Muscle layer of duodenum (tissue), 2 donors: ENCODE measurements around the gene KRT33B.

Experiments used
- H3K27ac ChIP-seq: one replicate; pipeline ENCODE4 v1.7.0; 2013; ENCODE audit warnings: mild to moderate bottlenecking, low read length
- H3K27me3 ChIP-seq: one replicate; pipeline ENCODE4 v1.7.0; 2013; ENCODE audit warnings: low read depth, mild to moderate bottlenecking, control low read depth, low read length
- H3K36me3 ChIP-seq, 2 donors: one replicate each; pipeline ENCODE4 v1.7.0; 2013; ENCODE audit warnings: low read length in 2 of 2, control low read depth in 1 of 2, mild to moderate bottlenecking in 1 of 2; ENCODE audit not compliant: insufficient read depth in 2 of 2, control insufficient read depth in 1 of 2
- H3K4me1 ChIP-seq, 2 donors: one replicate each; pipeline ENCODE4 v1.7.0; 2013; ENCODE audit warnings: low read length in 2 of 2, mild to moderate bottlenecking in 2 of 2, control low read depth in 1 of 2, moderate library complexity in 1 of 2; ENCODE audit not compliant: insufficient read depth in 2 of 2, control insufficient read depth in 1 of 2
- H3K4me3 ChIP-seq, 2 donors: one replicate each; pipeline ENCODE4 v1.7.0; 2013; ENCODE audit warnings: low read length in 2 of 2, low read depth in 1 of 2, mild to moderate bottlenecking in 1 of 2
- H3K9me3 ChIP-seq, 2 donors: one replicate each; pipeline ENCODE4 v1.7.0; 2013; ENCODE audit warnings: low read length in 2 of 2, control low read depth in 1 of 2, mild to moderate bottlenecking in 1 of 2; ENCODE audit not compliant: control insufficient read depth in 1 of 2
- donor health status: healthy.

The KRT33B gene

GRCh38 chr17:41329279-41329948 lies 40.2 kb downstream of the KRT33B start:
- Histone ChIP-seq H3K4me3 (no peak overlapping the region), H3K27ac (no peak overlapping the region), H3K27me3 (no peaks in the 10 kb centered on the region), H3K36me3 (no peaks in the 10 kb centered on the region), H3K4me1 (no peaks in the 10 kb centered on the region), H3K9me3 (no peaks in the 10 kb centered on the region)

GRCh38 chr17:41328207-41328606 lies 41.4 kb downstream of the KRT33B start:
- no peak overlapping the region for H3K27ac ChIP-seq
- H3K4me1 ChIP-seq: no peaks in the 10 kb centered on the region
- H3K27me3 ChIP-seq: no peaks in the 10 kb centered on the region
- no peak overlapping the region for H3K4me3 ChIP-seq
- H3K36me3 ChIP-seq: no peaks in the 10 kb centered on the region
- no peaks in the 10 kb centered on the region for H3K9me3 ChIP-seq

GRCh38 chr17:41327411-41328120 lies 42.0 kb downstream of the KRT33B start:
- Histone ChIP-seq H3K4me1 (no peaks in the 10 kb centered on the region), H3K27ac (no peak overlapping the region), H3K4me3 (no peak overlapping the region), H3K36me3 (no peaks in the 10 kb centered on the region), H3K9me3 (no peaks in the 10 kb centered on the region), H3K27me3 (no peaks in the 10 kb centered on the region)

DNA sequence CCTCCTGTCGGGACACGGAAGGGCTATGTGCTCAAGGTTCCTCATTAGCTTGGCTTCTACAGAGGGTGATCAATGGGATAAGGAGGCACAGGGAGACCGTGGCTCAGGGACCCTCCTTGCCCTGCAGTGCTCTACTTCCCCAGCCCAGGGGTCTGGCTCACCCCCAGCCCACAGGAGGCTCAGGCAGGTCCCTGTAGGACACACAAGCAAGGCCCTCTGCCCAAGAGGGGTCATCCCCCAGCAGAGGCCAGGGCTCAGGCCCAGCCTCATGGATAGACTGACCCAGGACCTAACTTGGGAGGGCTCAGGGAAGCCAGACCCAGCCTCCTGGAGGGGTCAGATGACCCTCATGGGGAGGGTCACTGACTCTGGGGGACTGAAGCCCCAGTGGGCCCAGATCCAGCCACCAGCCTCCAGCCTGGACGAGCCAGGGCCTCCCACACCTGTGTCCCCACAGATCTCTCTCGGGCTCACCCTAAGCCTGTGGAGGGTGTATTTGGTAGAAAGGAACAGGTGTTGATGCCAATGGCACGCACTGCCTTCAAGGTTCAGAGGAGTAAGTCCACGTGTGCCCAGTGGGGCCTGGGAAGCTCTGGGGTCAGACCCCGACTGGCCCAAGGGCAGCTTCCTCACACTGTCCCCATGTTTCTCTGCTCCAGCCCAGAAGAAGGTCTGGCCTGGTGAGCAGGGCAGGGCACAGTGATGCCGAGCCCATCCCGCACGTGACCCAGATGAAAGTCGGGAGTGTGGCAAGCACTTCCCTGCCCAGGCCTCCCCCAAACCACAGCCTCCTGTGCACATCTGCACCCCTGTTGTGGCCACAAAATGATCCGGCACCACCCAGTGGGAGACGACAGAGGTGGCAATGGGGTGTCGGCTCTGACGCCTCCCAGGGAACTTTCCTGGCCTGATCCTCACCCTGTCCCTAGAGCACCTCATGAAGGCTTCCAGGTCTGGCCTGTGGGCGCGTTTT lies 43.2 kb downstream of the KRT33B start:
- Histone ChIP-seq H3K9me3 (no peaks in the 10 kb centered on the region), H3K27ac (no peak overlapping the region), H3K36me3 (no peaks in the 10 kb centered on the region), H3K4me1 (no peaks in the 10 kb centered on the region), H3K4me3 (no peak overlapping the region), H3K27me3 (no peaks in the 10 kb centered on the region)

DNA sequence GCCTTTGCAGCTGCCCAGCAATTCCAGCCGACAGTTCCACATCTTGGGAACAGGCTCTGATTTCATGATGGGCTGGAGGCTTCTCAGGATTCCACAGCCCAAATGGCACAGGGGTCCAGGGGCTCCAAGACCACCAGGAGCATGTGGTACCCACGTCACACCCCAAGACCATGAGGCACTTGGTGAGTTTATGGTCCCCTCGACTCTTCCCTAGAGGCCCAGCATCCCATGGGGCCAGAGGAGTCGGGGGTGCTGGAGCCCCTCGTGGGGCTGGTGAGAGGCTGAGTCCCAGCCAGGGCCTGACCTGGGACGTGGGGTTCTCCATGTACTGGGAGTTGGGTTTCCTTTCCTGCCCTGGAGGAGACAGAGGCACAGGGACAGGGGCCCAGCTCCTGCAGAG lies 44.0 kb downstream of the KRT33B start:
- Histone ChIP-seq H3K9me3 (peaks cover 0 to under 1% of the 10 kb centered on the region in 2 donors), H3K4me3 (no peak overlapping the region), H3K27ac (no peak overlapping the region), H3K4me1 (no peaks in the 10 kb centered on the region), H3K36me3 (no peaks in the 10 kb centered on the region), H3K27me3 (no peaks in the 10 kb centered on the region)

GRCh38 chr17:41325126-41325525 lies 44.5 kb downstream of the KRT33B start:
- H3K27ac ChIP-seq: no peak overlapping the region
- no peaks in the 10 kb centered on the region for H3K4me1 ChIP-seq
- no peak overlapping the region for H3K4me3 ChIP-seq
- peaks cover 0 to 5% of the 10 kb centered on the region in 2 donors for H3K9me3 ChIP-seq
- H3K27me3 ChIP-seq: no peaks in the 10 kb centered on the region
- H3K36me3 ChIP-seq: no peaks in the 10 kb centered on the region

- H3K4me1 ChIP-seq: no peaks in the 10 kb centered on the region
- no peaks in the 10 kb centered on the region for H3K27me3 ChIP-seq
- peaks cover 0 to 10% of the 10 kb centered on the region in 2 donors for H3K9me3 ChIP-seq
- H3K27ac ChIP-seq: no peak overlapping the region
- H3K4me3 ChIP-seq: no peak overlapping the region
- no peaks in the 10 kb centered on the region for H3K36me3 ChIP-seq
Measured at GRCh38 chr17:41324180-41325075, 45.2 kb downstream of the KRT33B start.

- Histone ChIP-seq H3K4me1 (no peaks in the 10 kb centered on the region), H3K9me3 (peaks cover 0 to 10% of the 10 kb centered on the region in 2 donors), H3K27me3 (no peaks in the 10 kb centered on the region), H3K27ac (no peak overlapping the region), H3K36me3 (no peaks in the 10 kb centered on the region), H3K4me3 (no peak overlapping the region)
Measured at GRCh38 chr17:41322903-41323895, 46.4 kb downstream of the KRT33B start.

GRCh38 chr17:41322094-41322902 lies 47.3 kb downstream of the KRT33B start:
- H3K27ac ChIP-seq: no peak overlapping the region
- no peaks in the 10 kb centered on the region for H3K27me3 ChIP-seq
- no peaks in the 10 kb centered on the region for H3K36me3 ChIP-seq
- no peak overlapping the region for H3K4me3 ChIP-seq
- no peaks in the 10 kb centered on the region for H3K4me1 ChIP-seq
- H3K9me3 ChIP-seq: peaks cover 0 to 10% of the 10 kb centered on the region in 2 donors
